Mesenchymal stem cell (in vitro differentiated cells and primary cell): ENCODE results near the gene CPT2.

Source experiments
- DNase-seq: peaks from one replicate; pipeline ENCODE4 v3.0.0-alpha.2; 2013
- H2AFZ ChIP-seq: one replicate; pipeline ENCODE4 v1.6.1; 2013; ENCODE audit warnings: low read depth, mild to moderate bottlenecking, control low read depth, inconsistent platforms, low read length, moderate library complexity
- H2AK5ac ChIP-seq: 2 replicates; pipeline ENCODE4 v1.6.1; 2013; ENCODE audit warnings: low read length, moderate library complexity, mild to moderate bottlenecking, inconsistent platforms; ENCODE audit not compliant: severe bottlenecking
- H2BK120ac ChIP-seq: one replicate; pipeline ENCODE4 v1.6.1; 2013; ENCODE audit warnings: low read depth, mild to moderate bottlenecking, inconsistent platforms, low read length, moderate library complexity
- H2BK12ac ChIP-seq, 2 experiments: one replicate each; pipeline ENCODE4 v1.6.1; 2013; ENCODE audit warnings: inconsistent platforms in 2 of 2, low read length in 2 of 2, mild to moderate bottlenecking in 2 of 2, moderate library complexity in 2 of 2, control low read depth in 1 of 2
- H2BK15ac ChIP-seq: one replicate; pipeline ENCODE4 v1.6.1; 2013; ENCODE audit warnings: mild to moderate bottlenecking, low read depth, inconsistent platforms; ENCODE audit not compliant: poor library complexity, severe bottlenecking
- H2BK5ac ChIP-seq: 2 replicates; pipeline ENCODE4 v1.6.1; 2013; ENCODE audit warnings: low read depth, mild to moderate bottlenecking, low read length, control low read depth, inconsistent platforms; ENCODE audit not compliant: poor library complexity, severe bottlenecking
- H3K14ac ChIP-seq, 2 experiments: one replicate each; pipeline ENCODE4 v1.6.1; 2013; ENCODE audit warnings: inconsistent platforms in 2 of 2, low read length in 2 of 2, control low read depth in 1 of 2, mild to moderate bottlenecking in 1 of 2, moderate library complexity in 1 of 2
- H3K18ac ChIP-seq, 2 experiments: one replicate each; pipeline ENCODE4 v1.6.1; 2013; ENCODE audit warnings: inconsistent platforms in 2 of 2, low read length in 2 of 2, control low read depth in 1 of 2, low read depth in 1 of 2, mild to moderate bottlenecking in 1 of 2
- H3K23ac ChIP-seq, 2 experiments: one replicate each; pipeline ENCODE4 v1.6.1; 2013; ENCODE audit warnings: inconsistent platforms in 2 of 2, low read length in 2 of 2, mild to moderate bottlenecking in 2 of 2, moderate library complexity in 2 of 2, control low read depth in 1 of 2
- H3K27ac ChIP-seq: 2 replicates; pipeline ENCODE4 v1.5.1; 2013; ENCODE audit warnings: mild to moderate bottlenecking, moderate library complexity, low read length, control low read depth, inconsistent platforms; ENCODE audit not compliant: poor library complexity, severe bottlenecking
- H3K27me3 ChIP-seq, 2 experiments: 2 replicates each; pipeline versions ENCODE4 v1.6.1 to v1.7.0; 2013; ENCODE audit warnings: low read length in 2 of 2, mild to moderate bottlenecking in 2 of 2, moderate library complexity in 2 of 2, control low read depth in 1 of 2, inconsistent platforms in 1 of 2; ENCODE audit not compliant: control insufficient read depth in 1 of 2, insufficient read depth in 1 of 2
- H3K36me3 ChIP-seq, 2 experiments: 2 replicates each; pipeline versions ENCODE4 v1.6.1 to v1.7.0; 2013; ENCODE audit warnings: low read length in 2 of 2, control low read depth in 1 of 2, inconsistent platforms in 1 of 2, low read depth in 1 of 2, mild to moderate bottlenecking in 1 of 2; ENCODE audit not compliant: insufficient read depth in 2 of 2, control insufficient read depth in 1 of 2
- H3K4ac ChIP-seq, 2 experiments: one replicate each; pipeline ENCODE4 v1.6.1; 2013; ENCODE audit warnings: inconsistent platforms in 2 of 2, low read length in 2 of 2, mild to moderate bottlenecking in 2 of 2, moderate library complexity in 2 of 2, control low read depth in 1 of 2, low read depth in 1 of 2
- H3K4me1 ChIP-seq: 2 replicates; pipeline ENCODE4 v1.6.1; 2013; ENCODE audit warnings: low read depth, low read length, control low read depth; ENCODE audit not compliant: control insufficient read depth, insufficient read depth
- H3K4me2 ChIP-seq: 2 replicates; pipeline ENCODE4 v1.6.1; 2013; ENCODE audit warnings: low read length, mild to moderate bottlenecking, inconsistent platforms; ENCODE audit not compliant: poor library complexity, severe bottlenecking
- H3K4me3 ChIP-seq, 2 experiments: 2 replicates each; pipeline versions ENCODE4 v1.5.1 to v1.7.0; 2013; ENCODE audit warnings: low read length in 2 of 2, mild to moderate bottlenecking in 2 of 2, control low read depth in 1 of 2, low read depth in 1 of 2; ENCODE audit not compliant: insufficient read depth in 1 of 2
- H3K79me1 ChIP-seq: replicated peaks from 2 replicates; pipeline ENCODE4 v1.6.1; 2013; ENCODE audit warnings: mild to moderate bottlenecking, control low read depth, low read length, inconsistent platforms; ENCODE audit not compliant: poor library complexity, severe bottlenecking
- H3K9ac ChIP-seq: 2 replicates; pipeline ENCODE4 v1.7.0; 2013; ENCODE audit warnings: mild to moderate bottlenecking, low read length, moderate library complexity
- H3K9me3 ChIP-seq: 2 replicates; pipeline ENCODE4 v1.7.0; 2013; ENCODE audit warnings: mild to moderate bottlenecking, low read length; ENCODE audit not compliant: control insufficient read depth
- H4K8ac ChIP-seq: one replicate; pipeline ENCODE4 v1.6.1; 2013; ENCODE audit warnings: inconsistent platforms, mild to moderate bottlenecking, low read length, moderate library complexity
- H4K91ac ChIP-seq: one replicate; pipeline ENCODE4 v1.6.1; 2013; ENCODE audit warnings: mild to moderate bottlenecking, low read length, inconsistent platforms
- WGBS: methylation state at CpG from one replicate; pipeline ENCODE4 v1.1.7; 2013; ENCODE audit warnings: mixed read lengths; 5-methylcytosine and 5-hydroxymethylcytosine counted together

CPT2 gene

GRCh38 chr1:53206735-53207379 lies 10.2 kb downstream of the CPT2 start:
- no peak overlapping the region for H2AFZ ChIP-seq
- WGBS = no CpG with 5 or more reads among the region's 1 CpG
- H3K18ac ChIP-seq = no peak overlapping the region

GRCh38 chr1:53207726-53208125 lies 11.1 kb downstream of the CPT2 start:
- Histone ChIP-seq H3K4me3 (peak overlapping the region in 1 of 2 experiments; percentile 36), H4K8ac (no peak overlapping the region), H3K4me2 (no peak overlapping the region), H3K27me3 (no peaks in the 10 kb centered on the region), H3K79me1 (peaks cover 22% of the 10 kb centered on the region), H2BK12ac (no peak overlapping the region), H3K36me3 (peaks cover 36 to 70% of the 10 kb centered on the region in 2 experiments), H2BK15ac (no peak overlapping the region), H3K9me3 (no peaks in the 10 kb centered on the region), H3K4ac (no peak overlapping the region), H3K18ac (no peak overlapping the region), H3K4me1 (no peaks in the 10 kb centered on the region), H2BK120ac (no peak overlapping the region), H4K91ac (no peak overlapping the region), H3K27ac (no peak overlapping the region), H3K14ac (no peak overlapping the region), H2AK5ac (no peak overlapping the region), H2AFZ (no peak overlapping the region), H3K23ac (no peak overlapping the region), H2BK5ac (no peak overlapping the region), H3K9ac (peak overlapping the region; percentile 40)
- no peak for DNase-seq
- WGBS = no CpG with 5 or more reads among the region's 1 CpG

More at GRCh38 chr1:53206735-53207379, 10.2 kb downstream of the CPT2 start:
- Histone ChIP-seq H3K14ac (no peak overlapping the region), H3K4ac (no peak overlapping the region), H3K4me2 (no peak overlapping the region), H4K91ac (no peak overlapping the region), H3K4me3 (peak overlapping the region in 1 of 2 experiments; percentile 36), H2BK15ac (no peak overlapping the region), H2BK12ac (no peak overlapping the region), H3K9me3 (no peaks in the 10 kb centered on the region), H3K23ac (no peak overlapping the region), H2BK120ac (no peak overlapping the region), H3K27me3 (no peaks in the 10 kb centered on the region), H2BK5ac (no peak overlapping the region), H3K9ac (peak overlapping the region; percentile 56), H3K4me1 (no peaks in the 10 kb centered on the region), H3K36me3 (peaks cover 36 to 73% of the 10 kb centered on the region in 2 experiments), H3K79me1 (peaks cover 27% of the 10 kb centered on the region), H4K8ac (no peak overlapping the region), H2AK5ac (no peak overlapping the region), H3K27ac (no peak overlapping the region)
- DNase-seq = no peak

GRCh38 chr1:53210352-53210751 lies 13.7 kb downstream of the CPT2 start:
- Histone ChIP-seq H3K4me1 (no peaks in the 10 kb centered on the region), H4K8ac (no peak overlapping the region), H2BK5ac (no peak overlapping the region), H2AK5ac (no peak overlapping the region), H3K14ac (no peak overlapping the region), H2BK12ac (no peak overlapping the region), H3K4me2 (no peak overlapping the region), H2BK15ac (no peak overlapping the region), H4K91ac (no peak overlapping the region), H3K27ac (no peak overlapping the region), H3K4me3 (no peak overlapping the region), H3K23ac (no peak overlapping the region), H3K18ac (no peak overlapping the region), H3K4ac (no peak overlapping the region), H3K9ac (no peak overlapping the region), H2BK120ac (no peak overlapping the region), H3K79me1 (peaks cover 24% of the 10 kb centered on the region), H2AFZ (no peak overlapping the region), H3K27me3 (no peaks in the 10 kb centered on the region), H3K9me3 (no peaks in the 10 kb centered on the region), H3K36me3 (peaks cover 43 to 69% of the 10 kb centered on the region in 2 experiments)
- DNase-seq = no peak
- 96% methylated on average over 6 of the region's 7 CpGs for WGBS

- Histone ChIP-seq H2AK5ac (no peak overlapping the region), H4K8ac (no peak overlapping the region), H2BK12ac (no peak overlapping the region), H3K79me1 (peaks cover 22% of the 10 kb centered on the region), H3K27me3 (no peaks in the 10 kb centered on the region), H3K36me3 (peaks cover 37 to 72% of the 10 kb centered on the region in 2 experiments), H3K18ac (no peak overlapping the region), H3K9ac (no peak overlapping the region), H3K4me1 (no peaks in the 10 kb centered on the region), H2BK5ac (no peak overlapping the region), H2BK15ac (no peak overlapping the region), H3K4me2 (no peak overlapping the region), H3K27ac (no peak overlapping the region), H3K14ac (no peak overlapping the region), H3K9me3 (no peaks in the 10 kb centered on the region), H2AFZ (no peak overlapping the region), H3K4ac (no peak overlapping the region), H2BK120ac (no peak overlapping the region), H4K91ac (no peak overlapping the region), H3K23ac (no peak overlapping the region), H3K4me3 (no peak overlapping the region)
- 98% methylated on average over 11 of the region's 11 CpGs for WGBS
- no peak for DNase-seq
Observed at GRCh38 chr1:53210954-53211353, 14.3 kb downstream of the CPT2 start.
